Heart left ventricle (tissue), 13 donors: ENCODE data around the gene TMEM205.

Source experiments
- CTCF ChIP-seq, 12 donors: fragments of 200-600 bp; sonication (generic) in 4 of 12; IDR thresholded peaks; one replicate each; pipeline versions ENCODE4 v1.5.0 to v1.8.0; 2018 to 2022; ENCODE audit warnings: antibody characterized with exemption in 12 of 12, mild to moderate bottlenecking in 5 of 12
- POLR2A ChIP-seq, 2 donors: fragments of 450-650 bp; IDR thresholded peaks; one replicate each; pipeline ENCODE4 v1.6.1; 2017; ENCODE audit warnings: antibody characterized with exemption in 2 of 2, mild to moderate bottlenecking in 2 of 2, moderate library complexity in 2 of 2
- donor health status: ischemic (EF 13 %, LVEDD 7.1; RV severe dilation, severe dysfunction).
- donor health status: DM: no; HTN: yes; CAD: no.
- donor health status: DM: no; HTN: no; CAD: no.
- donor health status: ischemic (EF 25% LVEDD 6.9; RV normal size, moderate dysfunction).
- donor health status: ischemic (EF 25% LVEDD 5.7; RV mildly dilated, moderate dysfunction).
- donor health status: ischemic (EF 35%, LVEDD 5.7; RV mildly dilated, moderate dysfunction).
- donor health status: nonischemic (EF 11% LVEDD 7.7; RV severe dilation, severe dysfunction).
- donor health status: DM: yes; HTN: yes; CAD: no.
- donor health status: PGD.
- donor health status: ischemic (EF 29% LVEDD 5.4; RV normal size, mild dysfunction).
- donor health status: nonischemic (EF 23%, LVEDD 6.1; RV moderate dilation, normal function).

GRCh38 chr19:11355160-11356073 lies 9.3 kb upstream of the TMEM205 start, which contains the start of gene PLPPR2:
- TF ChIP-seq CTCF (IDR thresholded peaks at IDR 0.05): no peak
- peak in 1 of 2 donors; percentile 77 for TF ChIP-seq POLR2A (IDR thresholded peaks at IDR 0.05)
